ENCODE measurements around the gene SLC35G1. TPM values are rescaled to one million over a fixed set of nuclear protein-coding genes. Genes with fewer than 3 reads are reported as not detected.

SLC35G1 gene, protein sequence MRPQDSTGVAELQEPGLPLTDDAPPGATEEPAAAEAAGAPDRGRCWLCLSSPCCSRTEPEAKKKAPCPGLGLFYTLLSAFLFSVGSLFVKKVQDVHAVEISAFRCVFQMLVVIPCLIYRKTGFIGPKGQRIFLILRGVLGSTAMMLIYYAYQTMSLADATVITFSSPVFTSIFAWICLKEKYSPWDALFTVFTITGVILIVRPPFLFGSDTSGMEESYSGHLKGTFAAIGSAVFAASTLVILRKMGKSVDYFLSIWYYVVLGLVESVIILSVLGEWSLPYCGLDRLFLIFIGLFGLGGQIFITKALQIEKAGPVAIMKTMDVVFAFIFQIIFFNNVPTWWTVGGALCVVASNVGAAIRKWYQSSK
- 13.7 TPM for polyA plus RNA-seq (2012; ENCODE audit: insufficient read depth, insufficient read length, low read depth)

DNA sequence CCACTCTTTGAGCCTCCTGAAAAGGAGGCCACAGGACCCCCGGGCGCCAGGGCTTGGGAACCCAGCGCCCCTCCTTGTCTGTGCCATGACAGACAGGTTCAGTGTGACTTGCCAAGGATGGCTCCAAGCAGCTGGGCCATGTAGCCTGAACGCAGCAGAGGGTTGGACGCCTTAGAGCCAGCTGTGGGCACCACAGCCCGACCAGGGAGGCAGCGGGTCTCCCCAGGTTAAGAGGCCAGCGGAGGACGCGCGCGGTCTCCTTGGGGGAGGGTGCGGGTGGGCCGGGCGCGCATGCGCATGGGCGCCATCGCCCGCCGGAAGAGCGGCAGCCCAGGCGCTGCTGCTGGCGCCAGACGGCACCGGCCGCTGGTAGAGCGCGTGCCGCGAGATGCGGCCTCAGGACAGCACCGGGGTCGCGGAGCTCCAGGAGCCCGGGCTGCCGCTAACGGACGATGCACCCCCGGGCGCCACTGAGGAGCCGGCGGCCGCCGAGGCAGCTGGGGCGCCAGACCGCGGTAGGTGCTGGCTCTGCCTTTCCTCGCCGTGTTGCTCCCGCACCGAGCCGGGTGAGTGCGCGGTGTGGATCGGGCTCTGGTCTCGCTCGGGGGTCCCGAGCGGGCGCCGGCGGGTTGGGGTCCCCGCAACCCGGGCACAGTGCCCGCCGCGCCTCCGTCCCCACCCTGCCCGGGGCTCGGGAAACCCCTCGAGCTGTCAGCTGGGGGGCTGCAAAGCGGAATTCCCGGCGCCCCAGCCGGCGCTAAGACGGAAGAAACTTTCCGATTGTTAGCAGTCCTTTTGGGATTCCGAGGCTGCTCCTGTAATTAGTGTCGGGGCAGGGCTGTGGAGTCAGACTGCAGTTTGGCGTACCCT, at the start of gene SLC35G1:
SLC35G1 (plus strand) TSS at position 333 of the 870 bp plus-strand sequence; CDS start at position 389, 56 bp downstream.
- Histone ChIP-seq H3K36me3 (peaks cover 3% of the 10 kb centered on the region), H3K27me3 (no peaks in the 10 kb centered on the region), H3K4me3 (ENCODE audit: low read depth, low read length) (peak within 1 kb of the TSS; percentile 87), H3K9me3 (no peaks in the 10 kb centered on the region), H3K4me1 (no peaks in the 10 kb centered on the region)
- TF ChIP-seq, protein P1, sequence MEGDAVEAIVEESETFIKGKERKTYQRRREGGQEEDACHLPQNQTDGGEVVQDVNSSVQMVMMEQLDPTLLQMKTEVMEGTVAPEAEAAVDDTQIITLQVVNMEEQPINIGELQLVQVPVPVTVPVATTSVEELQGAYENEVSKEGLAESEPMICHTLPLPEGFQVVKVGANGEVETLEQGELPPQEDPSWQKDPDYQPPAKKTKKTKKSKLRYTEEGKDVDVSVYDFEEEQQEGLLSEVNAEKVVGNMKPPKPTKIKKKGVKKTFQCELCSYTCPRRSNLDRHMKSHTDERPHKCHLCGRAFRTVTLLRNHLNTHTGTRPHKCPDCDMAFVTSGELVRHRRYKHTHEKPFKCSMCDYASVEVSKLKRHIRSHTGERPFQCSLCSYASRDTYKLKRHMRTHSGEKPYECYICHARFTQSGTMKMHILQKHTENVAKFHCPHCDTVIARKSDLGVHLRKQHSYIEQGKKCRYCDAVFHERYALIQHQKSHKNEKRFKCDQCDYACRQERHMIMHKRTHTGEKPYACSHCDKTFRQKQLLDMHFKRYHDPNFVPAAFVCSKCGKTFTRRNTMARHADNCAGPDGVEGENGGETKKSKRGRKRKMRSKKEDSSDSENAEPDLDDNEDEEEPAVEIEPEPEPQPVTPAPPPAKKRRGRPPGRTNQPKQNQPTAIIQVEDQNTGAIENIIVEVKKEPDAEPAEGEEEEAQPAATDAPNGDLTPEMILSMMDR (IDR thresholded peaks at IDR 0.05; ENCODE audit: low read depth, low read length) = no peak
- DNase-seq = peak; percentile 81

DNA sequence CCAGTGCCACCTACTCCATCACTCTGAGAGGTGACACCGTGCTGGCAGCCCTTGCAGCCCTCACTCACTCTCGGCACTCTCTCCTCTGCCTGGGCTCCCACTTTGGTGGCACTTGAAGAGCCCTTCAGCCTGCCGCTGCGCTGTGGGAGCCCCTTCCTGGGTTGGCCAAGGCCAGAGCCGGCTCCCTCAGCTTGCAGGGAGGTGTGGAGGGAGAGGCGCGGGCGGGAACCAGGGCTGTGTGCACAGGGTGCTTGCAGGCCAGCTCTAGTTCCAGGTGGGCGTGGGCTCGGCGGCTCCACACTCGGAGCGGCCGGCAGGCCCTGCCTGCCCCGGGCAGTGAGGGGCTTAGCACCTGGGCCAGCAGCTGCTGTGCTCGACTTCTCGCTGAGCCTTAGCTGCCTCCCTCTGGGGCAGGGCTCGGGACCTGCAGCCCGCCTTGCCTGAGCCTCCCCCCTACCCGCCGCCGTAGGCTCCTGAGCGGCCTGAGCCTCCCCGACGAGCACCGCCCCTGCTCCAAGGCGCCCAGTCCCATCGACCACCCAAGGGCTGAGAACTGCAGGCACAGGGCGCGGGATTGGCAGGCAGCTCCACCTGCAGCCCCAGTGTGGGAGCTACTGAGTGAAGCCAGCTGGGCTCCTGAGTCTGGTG, 48.7 kb upstream of the SLC35G1 start:
- Histone ChIP-seq H3K36me3 (no peaks in the 10 kb centered on the region), H3K9me3 (no peaks in the 10 kb centered on the region), H3K4me3 (ENCODE audit: low read depth, low read length) (no peak overlapping the region), H3K4me1 (no peaks in the 10 kb centered on the region), H3K27me3 (no peaks in the 10 kb centered on the region)
- TF ChIP-seq, protein P1 (IDR thresholded peaks at IDR 0.05; ENCODE audit: low read depth, low read length) = no peak
- no peak for DNase-seq

DNA sequence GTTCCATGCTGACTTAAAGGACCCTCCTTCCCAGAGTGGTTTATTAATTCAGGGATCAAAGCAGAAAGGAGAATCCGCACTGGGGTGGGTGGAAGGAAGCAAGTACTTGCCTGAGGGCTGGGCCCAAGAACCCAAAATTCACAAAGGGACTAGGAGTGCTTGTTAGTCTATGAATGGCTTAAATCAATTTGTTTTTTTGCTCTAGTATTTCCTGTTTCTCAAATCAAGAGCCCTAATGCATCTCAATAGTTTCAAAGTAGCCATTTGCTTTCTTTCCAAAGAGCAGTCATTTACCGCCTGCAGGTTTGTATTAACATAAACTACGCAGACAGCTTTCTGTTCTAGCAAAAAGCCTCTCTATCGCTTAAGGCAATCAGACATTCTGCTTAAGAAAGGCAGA, 44.2 kb upstream of the SLC35G1 start:
- Histone ChIP-seq H3K4me1 (no peaks in the 10 kb centered on the region), H3K4me3 (ENCODE audit: low read depth, low read length) (no peak overlapping the region), H3K27me3 (no peaks in the 10 kb centered on the region), H3K9me3 (no peaks in the 10 kb centered on the region), H3K36me3 (no peaks in the 10 kb centered on the region)
- DNase-seq = no peak
- TF ChIP-seq, protein P1 (IDR thresholded peaks at IDR 0.05; ENCODE audit: low read depth, low read length) = no peak

DNA sequence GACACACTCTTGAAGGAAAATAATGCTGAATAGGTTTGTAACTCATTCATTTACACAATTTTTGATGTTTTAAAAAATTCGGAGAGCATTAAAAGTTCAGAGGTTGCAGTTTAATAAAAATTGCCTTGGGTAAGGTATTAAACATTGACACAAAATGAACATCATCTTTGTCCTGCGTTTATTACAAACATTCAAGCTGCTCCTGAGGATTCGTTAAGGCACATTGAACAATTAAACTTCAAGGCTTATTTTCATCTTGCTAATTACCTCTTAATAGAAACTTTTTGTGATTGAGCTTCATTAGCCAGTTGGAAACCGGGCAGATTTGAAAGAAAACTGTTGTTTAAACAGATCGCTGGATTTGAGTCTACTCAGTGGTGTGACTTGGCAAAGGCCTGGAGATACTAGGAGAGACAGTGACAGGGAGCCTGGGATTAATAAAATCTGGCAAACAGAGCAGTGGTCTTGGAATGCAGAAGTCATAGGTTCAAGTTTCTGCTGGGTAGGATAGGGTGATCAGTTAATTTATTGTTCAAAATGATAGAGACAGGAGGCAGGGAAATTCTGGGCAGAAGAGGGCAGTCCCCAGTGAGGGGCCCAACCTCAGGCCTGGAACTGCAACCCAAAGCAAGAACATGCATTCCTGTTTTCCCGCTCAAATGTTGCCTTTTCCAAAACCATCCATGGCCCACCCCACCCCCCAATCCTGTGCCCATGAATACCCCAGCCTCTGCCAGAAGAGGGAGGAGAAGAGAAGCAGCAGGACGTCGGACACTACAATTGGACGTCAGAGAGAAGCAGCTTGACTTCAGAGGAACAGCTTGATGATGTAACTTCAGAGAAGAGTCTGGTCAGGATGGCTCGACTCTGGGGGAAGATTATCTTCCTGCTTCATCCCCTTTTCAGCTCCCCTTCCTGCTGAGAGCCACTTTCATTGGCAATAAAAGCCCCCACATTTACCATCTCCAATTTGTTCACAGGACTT, 43.5 kb upstream of the SLC35G1 start:
- H3K27me3 ChIP-seq = no peaks in the 10 kb centered on the region
- H3K4me3 ChIP-seq (ENCODE audit: low read depth, low read length) = no peak overlapping the region
- H3K4me1 ChIP-seq = no peaks in the 10 kb centered on the region
- H3K36me3 ChIP-seq = no peaks in the 10 kb centered on the region
- no peak for DNase-seq
- no peaks in the 10 kb centered on the region for H3K9me3 ChIP-seq
- TF ChIP-seq, protein P1 (IDR thresholded peaks at IDR 0.05; ENCODE audit: low read depth, low read length) = no peak

DNA sequence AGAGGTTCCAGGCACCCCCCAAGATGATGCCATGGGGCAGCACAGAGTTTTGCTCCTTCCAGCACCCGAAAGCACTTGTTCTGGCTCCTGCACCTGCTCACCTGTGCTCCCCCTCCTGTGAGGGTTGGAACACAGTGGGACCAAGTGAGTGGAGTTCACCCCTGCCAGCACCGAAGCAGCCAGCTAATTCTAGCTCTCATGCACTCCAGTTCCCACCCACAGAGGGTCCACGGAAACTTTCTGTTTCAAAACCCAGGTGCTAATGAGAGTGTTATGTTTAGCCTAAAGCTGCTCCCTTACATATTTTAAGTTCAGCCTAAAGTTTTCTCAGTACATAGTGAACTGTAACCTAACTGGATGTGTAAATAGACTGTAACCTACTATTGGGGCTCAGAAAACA, 42.6 kb upstream of the SLC35G1 start:
- Histone ChIP-seq H3K27me3 (no peaks in the 10 kb centered on the region), H3K36me3 (no peaks in the 10 kb centered on the region), H3K4me1 (no peaks in the 10 kb centered on the region), H3K9me3 (no peaks in the 10 kb centered on the region), H3K4me3 (ENCODE audit: low read depth, low read length) (no peak overlapping the region)
- no peak for DNase-seq
- TF ChIP-seq, protein P1 (IDR thresholded peaks at IDR 0.05; ENCODE audit: low read depth, low read length) = no peak
